CD4-positive, alpha-beta memory T cell (primary cell): ENCODE measurements around the gene SGPL1. TPM values are rescaled to one million over a fixed set of nuclear protein-coding genes. Genes with fewer than 3 reads are reported as not detected.
A peak's percentile ranks its signal among the peaks of the same experiment; 100 is the strongest.

Experiments
- CTCF ChIA-PET: fragments of 350-600 bp; sonication (Branson Sonifier 250); formaldehyde crosslinking; loops from one replicate; lab custom pipeline; 2021; ENCODE audit warnings: inconsistent platforms; ENCODE audit not compliant: partially characterized antibody; lab: Charles Lee
- POLR2A ChIA-PET: fragments of 350-600 bp; sonication (Branson Sonifier 250); formaldehyde crosslinking; loops from one replicate; lab custom pipeline; 2021; ENCODE audit not compliant: partially characterized antibody; lab: Charles Lee
- DNase-seq, 5 donors: peaks; one replicate each; pipeline versions ENCODE4 v3.0.0 to v3.0.0-alpha.2; 2020 to 2022; ENCODE audit warnings: mixed read lengths in 1 of 5
- H3K27ac ChIP-seq: one replicate; pipeline ENCODE4 v1.7.0; 2013; ENCODE audit warnings: low read depth, low read length
- H3K27me3 ChIP-seq: 2 replicates; pipeline ENCODE4 v1.7.0; 2013; ENCODE audit warnings: mild to moderate bottlenecking, low read length, moderate library complexity; ENCODE audit not compliant: insufficient read depth
- H3K36me3 ChIP-seq: 2 replicates; pipeline ENCODE4 v1.7.0; 2013; ENCODE audit warnings: mild to moderate bottlenecking, low read length, moderate library complexity; ENCODE audit not compliant: insufficient read depth
- H3K4me1 ChIP-seq: 2 replicates; pipeline ENCODE4 v1.7.0; 2013; ENCODE audit warnings: mild to moderate bottlenecking, low read length, moderate library complexity; ENCODE audit not compliant: insufficient read depth
- H3K4me3 ChIP-seq, 2 donors: one replicate each; pipeline ENCODE4 v1.7.0; 2013; ENCODE audit warnings: low read length in 2 of 2, mild to moderate bottlenecking in 1 of 2
- H3K9me3 ChIP-seq, 2 donors: one replicate each; pipeline ENCODE4 v1.7.0; 2013; ENCODE audit warnings: low read length in 2 of 2, control low read depth in 1 of 2; ENCODE audit not compliant: control insufficient read depth in 1 of 2
- H3K27ac Mint-ChIP-seq, 7 donors: one replicate each; pipeline ENCODE4 v1.8.0; 2020 to 2021; ENCODE audit warnings: mixed read lengths in 7 of 7, mild to moderate bottlenecking in 6 of 7, inconsistent platforms in 3 of 7, moderate library complexity in 3 of 7
- H3K27me3 Mint-ChIP-seq, 2 donors: one replicate each; pipeline ENCODE4 v1.8.0; 2020 to 2021; ENCODE audit warnings: mixed read lengths in 2 of 2
- H3K36me3 Mint-ChIP-seq, 2 donors: one replicate each; pipeline ENCODE4 v1.8.0; 2020 to 2021; ENCODE audit warnings: mixed read lengths in 2 of 2, inconsistent platforms in 1 of 2, mild to moderate bottlenecking in 1 of 2
- H3K4me1 Mint-ChIP-seq, 4 donors: one replicate each; pipeline ENCODE4 v1.8.0; 2020 to 2021; ENCODE audit warnings: mixed read lengths in 4 of 4, mild to moderate bottlenecking in 1 of 4
- H3K4me3 Mint-ChIP-seq, 8 donors: one replicate each; pipeline ENCODE4 v1.8.0; 2020 to 2021; ENCODE audit warnings: mixed read lengths in 8 of 8, mild to moderate bottlenecking in 7 of 8, moderate library complexity in 6 of 8, inconsistent platforms in 3 of 8
- H3K9me3 Mint-ChIP-seq, 8 donors: one replicate each; pipeline ENCODE4 v1.8.0; 2020 to 2021; ENCODE audit warnings: mixed read lengths in 8 of 8, mild to moderate bottlenecking in 5 of 8, inconsistent platforms in 3 of 8, moderate library complexity in 1 of 8
- intact Hi-C: fragments of 100-400 bp; cut with micrococcal nuclease; formaldehyde crosslinking; loops from one replicate; pipeline ENCODE4 v1.15.1; 2023
- polyA plus RNA-seq, 2 donors: library from polyadenylated mRNA; unstranded; fragments of 300-500 nt; fragmentation: Illumina TruSeq; gene quantifications; one replicate each; pipeline ENCODE4 v1.2.3, GENCODE V29; 2021
- total RNA-seq, 2 experiments: library from RNA; stranded (reverse); gene quantifications; one replicate each; pipeline ENCODE4 v1.2.3, GENCODE V29; 2021

SGPL1 gene
- total and polyA plus RNA-seq, 4 experiments from 2014 or later, result 14.3 to 32.2 (median 22.1) TPM

GRCh38 chr10:70884741-70885140, 69.0 kb downstream of the SGPL1 start:
- CTCF ChIA-PET, result interaction anchor here (0.6 to 1.4 kb wide), 6 partner anchors 12 to 935 kb away, joined by 3 to 6 read pairs (median 4); no protein-coding TSS in a partner anchor
- Mint-ChIP-seq H3K36me3 (peaks cover 9 to 15% of the 10 kb centered on the region in 2 donors), H3K4me1 (peaks cover 8 to 23% (median 12%) of the 10 kb centered on the region in 4 donors), H3K4me3 (no peak overlapping the region), H3K27ac (peak overlapping the region in 1 of 7 donors; percentile 49), H3K9me3 (no peaks in the 10 kb centered on the region), H3K27me3 (no peaks in the 10 kb centered on the region)
- POLR2A ChIA-PET, result no interaction called here
- Histone ChIP-seq H3K4me3 (no peak overlapping the region), H3K4me1 (peaks cover 7% of the 10 kb centered on the region), H3K27me3 (no peaks in the 10 kb centered on the region), H3K27ac (no peak overlapping the region), H3K9me3 (no peaks in the 10 kb centered on the region), H3K36me3 (peaks cover 3% of the 10 kb centered on the region)
- intact Hi-C loops, result no loop called here
- DNase-seq, result no peak

- H3K36me3 ChIP-seq, result peaks cover 3% of the 10 kb centered on the region
- H3K4me1 ChIP-seq, result peaks cover 7% of the 10 kb centered on the region
- Mint-ChIP-seq H3K36me3 (peaks cover 9 to 12% of the 10 kb centered on the region in 2 donors), H3K27ac (peak overlapping the region in 3 of 7 donors; percentile 17 to 44 (median 29)), H3K27me3 (no peaks in the 10 kb centered on the region), H3K4me3 (no peak overlapping the region), H3K4me1 (peaks cover 4 to 16% (median 10%) of the 10 kb centered on the region in 4 donors), H3K9me3 (no peaks in the 10 kb centered on the region)
- intact Hi-C loops, result no loop called here
- no peaks in the 10 kb centered on the region for H3K27me3 ChIP-seq
- no peaks in the 10 kb centered on the region for H3K9me3 ChIP-seq
- no peak overlapping the region for H3K27ac ChIP-seq
- POLR2A ChIA-PET, result no interaction called here
- CTCF ChIA-PET, result interaction anchor here (3.1 kb wide), 1 partner anchor 8 kb away, joined by 13 read pairs; no protein-coding TSS in a partner anchor
- no peak overlapping the region for H3K4me3 ChIP-seq
- DNase-seq, result no peak
Observed at GRCh38 chr10:70885481-70885880, 69.7 kb downstream of the SGPL1 start.

GRCh38 chr10:70885931-70886903, 70.5 kb downstream of the SGPL1 start:
- Histone ChIP-seq H3K27me3 (no peaks in the 10 kb centered on the region), H3K9me3 (no peaks in the 10 kb centered on the region), H3K27ac (no peak overlapping the region), H3K4me1 (peaks cover 7% of the 10 kb centered on the region), H3K4me3 (no peak overlapping the region), H3K36me3 (peaks cover 3% of the 10 kb centered on the region)
- Mint-ChIP-seq H3K27ac (peak overlapping the region; percentile 0 to 90 (median 53)), H3K36me3 (peaks cover 9 to 12% of the 10 kb centered on the region in 2 donors), H3K27me3 (no peaks in the 10 kb centered on the region), H3K4me3 (peak overlapping the region in 6 of 8 donors; percentile 12 to 86 (median 50)), H3K4me1 (peaks cover 4 to 16% (median 10%) of the 10 kb centered on the region in 4 donors), H3K9me3 (no peaks in the 10 kb centered on the region)
- intact Hi-C loops, result no loop called here
- DNase-seq, result no peak
- CTCF ChIA-PET, result interaction anchor here (1.1 to 3.1 kb wide), 5 partner anchors 9 to 336 kb away, joined by 3 to 13 read pairs (median 5); partner anchors contain the start of gene SGPL1
- POLR2A ChIA-PET, result no interaction called here

- peak overlapping the region; percentile 73 for H3K27ac ChIP-seq
- POLR2A ChIA-PET, result interaction anchor here (0.6 to 1.1 kb wide), 3 partner anchors 9 to 483 kb away, joined by 3 read pairs; partner anchors contain the start of gene EIF4EBP2
- H3K9me3 ChIP-seq, result no peaks in the 10 kb centered on the region
- CTCF ChIA-PET, result interaction anchor here (1.0 to 3.1 kb wide), 8 partner anchors 10 to 337 kb away, joined by 3 to 13 read pairs (median 4); partner anchors contain the start of gene SGPL1
- no peak for DNase-seq
- intact Hi-C loops, result no loop called here
- H3K36me3 Mint-ChIP-seq, result peaks cover 9 to 12% of the 10 kb centered on the region in 2 donors
- H3K27me3 ChIP-seq, result no peaks in the 10 kb centered on the region
- peak overlapping the region; percentile 26 to 77 for H3K4me3 ChIP-seq
- no peaks in the 10 kb centered on the region for H3K9me3 Mint-ChIP-seq
- H3K36me3 ChIP-seq, result peaks cover 3% of the 10 kb centered on the region
- H3K27ac Mint-ChIP-seq, result peak overlapping the region; percentile 69 to 91 (median 76)
- H3K27me3 Mint-ChIP-seq, result no peaks in the 10 kb centered on the region
- H3K4me1 ChIP-seq, result peaks cover 7% of the 10 kb centered on the region
- H3K4me3 Mint-ChIP-seq, result peak overlapping the region; percentile 73 to 93 (median 82)
- peaks cover 4 to 16% (median 10%) of the 10 kb centered on the region in 4 donors for H3K4me1 Mint-ChIP-seq
Observed at GRCh38 chr10:70886921-70887665, 71.3 kb downstream of the SGPL1 start.

- ChIA-PET CTCF (interaction anchor here (1.0 to 3.1 kb wide), 8 partner anchors 9 to 329 kb away, joined by 3 to 13 read pairs (median 5); partner anchors contain the start of gene SGPL1), POLR2A (interaction anchor here (0.6 to 1.1 kb wide), 3 partner anchors 10 to 484 kb away, joined by 3 read pairs; partner anchors contain the start of gene EIF4EBP2)
- Histone ChIP-seq H3K4me1 (peaks cover 7% of the 10 kb centered on the region), H3K4me3 (peak within 1 kb of the TSS; percentile 26 to 77), H3K36me3 (peaks cover 3% of the 10 kb centered on the region), H3K27ac (peak within 1 kb of the TSS; percentile 73), H3K9me3 (no peaks in the 10 kb centered on the region), H3K27me3 (no peaks in the 10 kb centered on the region)
- H3K9me3 Mint-ChIP-seq, result no peaks in the 10 kb centered on the region
- H3K36me3 Mint-ChIP-seq, result peaks cover 9 to 12% of the 10 kb centered on the region in 2 donors
- peak within 1 kb of the TSS; percentile 85 to 93 (median 88) for H3K4me3 Mint-ChIP-seq
- intact Hi-C loops, result no loop called here
- peak within 1 kb of the TSS; percentile 72 to 93 (median 89) for H3K27ac Mint-ChIP-seq
- no peaks in the 10 kb centered on the region for H3K27me3 Mint-ChIP-seq
- DNase-seq, result peak; percentile 65 to 78 (median 74)
- H3K4me1 Mint-ChIP-seq, result peaks cover 4 to 16% (median 11%) of the 10 kb centered on the region in 4 donors
Observed at GRCh38 chr10:70887804-70888800, 72.4 kb downstream of the SGPL1 start, which contains the start of gene PCBD1. Gene PCBD1 (minus strand): TSS chr10:70888565. CDS start chr10:70888533, 32 bp downstream.

- peaks cover 5% of the 10 kb centered on the region in 2 donors for H3K36me3 Mint-ChIP-seq
- H3K4me3 Mint-ChIP-seq, result peak overlapping the region; percentile 60 to 93 (median 86)
- DNase-seq, result no peak
- POLR2A ChIA-PET, result no interaction called here
- H3K9me3 Mint-ChIP-seq, result no peaks in the 10 kb centered on the region
- H3K4me1 ChIP-seq, result peaks cover 7% of the 10 kb centered on the region
- H3K27ac Mint-ChIP-seq, result peak overlapping the region in 1 of 7 donors; percentile 72
- intact Hi-C loops, result no loop called here
- peaks cover 3% of the 10 kb centered on the region for H3K36me3 ChIP-seq
- no peaks in the 10 kb centered on the region for H3K9me3 ChIP-seq
- H3K4me3 ChIP-seq, result no peak overlapping the region
- H3K27ac ChIP-seq, result no peak overlapping the region
- CTCF ChIA-PET, result interaction anchor here (1.4 kb wide), 1 partner anchor 36 kb away, joined by 3 read pairs; no protein-coding TSS in a partner anchor
- H3K4me1 Mint-ChIP-seq, result peaks cover 4 to 16% (median 10%) of the 10 kb centered on the region in 4 donors
- no peaks in the 10 kb centered on the region for H3K27me3 Mint-ChIP-seq
- no peaks in the 10 kb centered on the region for H3K27me3 ChIP-seq
Observed at GRCh38 chr10:70889291-70889690, 73.5 kb downstream of the SGPL1 start.
